ENCODE results near the gene MYO5B.

The MYO5B gene

DNA sequence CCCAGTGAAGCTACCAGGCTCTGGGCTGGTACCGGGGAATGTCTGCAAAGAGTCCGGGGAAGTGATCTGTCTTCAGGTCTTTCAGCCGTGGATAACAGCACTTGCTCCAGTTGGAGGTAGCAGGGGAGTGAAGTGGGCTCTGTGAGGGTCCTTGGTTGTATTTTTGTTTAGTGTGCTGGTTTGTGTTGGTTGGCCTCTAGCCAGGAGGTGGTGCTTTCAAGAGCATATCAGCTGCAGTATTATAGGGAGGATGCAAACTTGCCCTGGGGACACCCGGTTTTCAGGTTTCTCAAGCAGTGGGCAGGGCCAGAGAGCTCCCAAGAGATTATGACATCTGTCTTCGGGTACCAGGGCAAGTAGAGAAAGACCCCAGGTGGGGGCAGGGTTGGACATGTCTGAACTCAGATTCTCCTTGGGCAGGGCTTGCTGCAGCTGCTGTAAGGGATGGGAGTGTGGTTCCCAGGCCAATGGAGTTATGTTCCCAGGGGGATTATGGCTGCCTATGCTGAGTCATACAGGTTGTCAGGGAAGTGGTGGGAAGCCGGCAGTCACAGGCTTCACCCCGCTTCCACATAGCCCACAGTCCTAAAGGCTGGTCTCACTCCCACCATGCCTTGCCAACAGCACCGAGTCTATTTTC lies 416.0 kb downstream of the MYO5B start:
- no peak for DNase-seq (ENCODE audit: low read depth)
- TF ChIP-seq CTCF (IDR thresholded peaks at IDR 0.05; ENCODE audit: control insufficient read depth, insufficient read depth, low read depth, low read length, missing control alignments): no peak
- H3K4me3 ChIP-seq (ENCODE audit: control insufficient read depth, low read depth, low read length): no peak overlapping the region

All from AG09309 (cell line).